ENCODE measurements around the gene PTPRM. TPM values are rescaled to one million over a fixed set of nuclear protein-coding genes. Genes with fewer than 3 reads are reported as not detected.

The PTPRM gene
- polyA plus RNA-seq, 3 donors, result 0.04 to 2.1 (median 0.66) TPM

DNA sequence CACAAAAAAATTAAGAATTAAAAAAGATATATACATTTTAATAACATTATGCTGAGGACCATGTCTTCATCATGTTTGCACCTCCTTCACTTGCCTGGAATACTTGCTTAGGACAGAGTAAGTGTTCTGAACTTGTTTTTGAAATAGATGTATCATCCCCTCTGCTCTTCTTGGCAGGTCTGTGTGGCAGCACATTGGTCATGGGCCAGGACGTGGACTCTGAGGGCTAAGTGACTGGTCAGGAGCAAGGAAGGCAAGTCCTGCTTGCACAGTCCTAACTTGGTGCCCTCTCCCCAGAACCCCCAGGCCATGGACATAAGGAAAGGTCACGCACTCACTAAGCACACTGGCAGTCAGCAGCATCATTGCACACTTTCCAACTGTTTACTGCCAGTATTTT, 95.8 kb downstream of the PTPRM start:
- Mint-ChIP-seq H3K36me3 (no peaks in the 10 kb centered on the region), H3K4me3 (no peak overlapping the region), H3K4me1 (no peaks in the 10 kb centered on the region), H3K27me3 (ENCODE audit: low read depth in 3 of 3) (peaks cover 0 to 2% (median 0%) of the 10 kb centered on the region in 3 donors), H3K27ac (no peak overlapping the region), H3K9me3 (peaks cover 0 to 4% (median 0%) of the 10 kb centered on the region in 7 donors)
- TF ChIP-seq, protein P1, sequence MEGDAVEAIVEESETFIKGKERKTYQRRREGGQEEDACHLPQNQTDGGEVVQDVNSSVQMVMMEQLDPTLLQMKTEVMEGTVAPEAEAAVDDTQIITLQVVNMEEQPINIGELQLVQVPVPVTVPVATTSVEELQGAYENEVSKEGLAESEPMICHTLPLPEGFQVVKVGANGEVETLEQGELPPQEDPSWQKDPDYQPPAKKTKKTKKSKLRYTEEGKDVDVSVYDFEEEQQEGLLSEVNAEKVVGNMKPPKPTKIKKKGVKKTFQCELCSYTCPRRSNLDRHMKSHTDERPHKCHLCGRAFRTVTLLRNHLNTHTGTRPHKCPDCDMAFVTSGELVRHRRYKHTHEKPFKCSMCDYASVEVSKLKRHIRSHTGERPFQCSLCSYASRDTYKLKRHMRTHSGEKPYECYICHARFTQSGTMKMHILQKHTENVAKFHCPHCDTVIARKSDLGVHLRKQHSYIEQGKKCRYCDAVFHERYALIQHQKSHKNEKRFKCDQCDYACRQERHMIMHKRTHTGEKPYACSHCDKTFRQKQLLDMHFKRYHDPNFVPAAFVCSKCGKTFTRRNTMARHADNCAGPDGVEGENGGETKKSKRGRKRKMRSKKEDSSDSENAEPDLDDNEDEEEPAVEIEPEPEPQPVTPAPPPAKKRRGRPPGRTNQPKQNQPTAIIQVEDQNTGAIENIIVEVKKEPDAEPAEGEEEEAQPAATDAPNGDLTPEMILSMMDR (IDR thresholded peaks at IDR 0.05), result no peak
- WGBS (ENCODE audit: insufficient coverage), result 87% methylated on average over 2 of the region's 2 CpGs
- no peaks in the 10 kb centered on the region for H3K9me3 ChIP-seq (replicated peaks in 1 of 2; ENCODE audit: control insufficient read depth in 1 of 2, insufficient read depth in 1 of 2, low read length in 2 of 2)
- H2AFZ ChIP-seq (ENCODE audit: insufficient read depth, low read depth, low read length, poor library complexity, severe bottlenecking), result no peak overlapping the region
- H3K4me2 ChIP-seq (replicated peaks; ENCODE audit: extremely low read depth, low read length, poor library complexity, severe bottlenecking), result no peak overlapping the region
- H3K27me3 ChIP-seq (ENCODE audit: control insufficient read depth in 2 of 2, insufficient read depth in 2 of 2, low read length in 2 of 2), result no peaks in the 10 kb centered on the region
- intact Hi-C loops (cut with micrococcal nuclease), result no loop called here
- H3K4me3 ChIP-seq (replicated peaks in 1 of 3; ENCODE audit: low read depth in 2 of 3, low read length in 3 of 3), result no peak overlapping the region
- H3K9ac ChIP-seq (ENCODE audit: insufficient read depth, low read length, poor library complexity, severe bottlenecking), result no peak overlapping the region
- no peak overlapping the region for H3K27ac ChIP-seq (ENCODE audit: low read depth in 1 of 2, low read length in 2 of 2)
- H3K4me1 ChIP-seq (ENCODE audit: control insufficient read depth in 1 of 2, insufficient read depth in 2 of 2, low read length in 2 of 2), result no peaks in the 10 kb centered on the region
- no peaks in the 10 kb centered on the region for H3K36me3 ChIP-seq (replicated peaks in 1 of 2; ENCODE audit: control insufficient read depth in 1 of 2, insufficient read depth in 2 of 2, low read length in 2 of 2)
- H4K20me1 ChIP-seq (ENCODE audit: insufficient read depth, low read length), result no peaks in the 10 kb centered on the region
- DNase-seq, result no peak
- no peaks in the 10 kb centered on the region for H3K79me2 ChIP-seq (ENCODE audit: insufficient read depth, low read length)

DNA sequence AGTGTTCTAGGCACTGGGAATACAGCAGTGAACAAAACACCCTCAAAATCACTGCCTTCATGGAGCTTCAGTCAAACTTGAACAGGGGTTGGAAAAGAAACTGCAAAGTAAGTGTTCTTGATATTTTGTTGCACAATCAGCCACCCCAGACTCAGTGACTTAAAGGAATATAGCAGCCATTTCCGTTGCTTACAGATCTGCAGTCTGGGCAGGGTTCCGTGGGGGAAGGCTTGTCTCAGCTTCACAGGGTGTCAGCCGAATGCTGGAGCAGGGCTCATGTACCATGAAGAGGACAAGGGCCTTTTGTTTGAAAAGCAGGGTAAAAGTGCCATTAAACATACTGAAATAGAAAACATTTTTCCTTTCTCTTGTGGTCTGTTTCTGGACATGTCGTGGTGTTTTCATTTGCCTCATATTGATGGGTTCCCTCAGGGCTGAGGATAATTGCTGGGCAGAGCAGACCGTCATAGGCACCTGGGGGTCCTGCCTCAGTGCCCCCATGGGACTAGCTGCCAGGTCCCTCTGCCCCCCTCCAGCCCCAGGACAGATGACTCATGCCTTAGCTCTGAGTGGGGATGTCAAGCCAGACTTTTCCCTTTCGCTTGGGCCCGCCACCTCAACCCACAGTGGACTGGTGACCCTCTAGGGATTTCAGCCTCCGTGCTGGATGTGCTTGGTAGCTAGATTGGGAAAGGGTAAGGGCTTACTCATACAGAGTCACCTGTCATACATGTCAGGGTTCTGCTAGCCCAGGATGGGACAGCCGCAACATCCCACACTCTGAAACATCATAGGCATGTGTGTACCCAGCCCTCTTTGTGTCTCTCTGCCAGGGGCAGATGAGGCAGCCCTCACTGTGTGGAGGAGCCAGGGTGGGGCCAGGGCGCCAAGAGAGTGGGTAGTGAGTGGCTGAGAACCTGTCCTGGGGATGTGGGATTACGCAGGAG, 96.5 kb downstream of the PTPRM start:
- H3K4me2 ChIP-seq (replicated peaks; ENCODE audit: extremely low read depth, low read length, poor library complexity, severe bottlenecking), result no peak overlapping the region
- no peak overlapping the region for H3K27ac ChIP-seq (ENCODE audit: low read depth in 1 of 2, low read length in 2 of 2)
- Mint-ChIP-seq H3K4me1 (no peaks in the 10 kb centered on the region), H3K9me3 (peaks cover 0 to 4% (median 0%) of the 10 kb centered on the region in 7 donors), H3K36me3 (no peaks in the 10 kb centered on the region), H3K27me3 (ENCODE audit: low read depth in 3 of 3) (peaks cover 0 to 2% (median 0%) of the 10 kb centered on the region in 3 donors), H3K4me3 (no peak overlapping the region), H3K27ac (peak overlapping the region in 1 of 7 donors; percentile 8)
- no peaks in the 10 kb centered on the region for H3K4me1 ChIP-seq (ENCODE audit: control insufficient read depth in 1 of 2, insufficient read depth in 2 of 2, low read length in 2 of 2)
- no peak overlapping the region for H2AFZ ChIP-seq (ENCODE audit: insufficient read depth, low read depth, low read length, poor library complexity, severe bottlenecking)
- TF ChIP-seq, protein P1 (IDR thresholded peaks at IDR 0.05), result no peak
- H3K79me2 ChIP-seq (ENCODE audit: insufficient read depth, low read length), result no peaks in the 10 kb centered on the region
- intact Hi-C loops (cut with micrococcal nuclease), result no loop called here
- no peak overlapping the region for H3K4me3 ChIP-seq (replicated peaks in 1 of 3; ENCODE audit: low read depth in 2 of 3, low read length in 3 of 3)
- H3K36me3 ChIP-seq (replicated peaks in 1 of 2; ENCODE audit: control insufficient read depth in 1 of 2, insufficient read depth in 2 of 2, low read length in 2 of 2), result no peaks in the 10 kb centered on the region
- H3K27me3 ChIP-seq (ENCODE audit: control insufficient read depth in 2 of 2, insufficient read depth in 2 of 2, low read length in 2 of 2), result no peaks in the 10 kb centered on the region
- no peak for DNase-seq
- 100% methylated on average over 6 of the region's 11 CpGs for WGBS (ENCODE audit: insufficient coverage)
- no peak overlapping the region for H3K9ac ChIP-seq (ENCODE audit: insufficient read depth, low read length, poor library complexity, severe bottlenecking)
- no peaks in the 10 kb centered on the region for H3K9me3 ChIP-seq (replicated peaks in 1 of 2; ENCODE audit: control insufficient read depth in 1 of 2, insufficient read depth in 1 of 2, low read length in 2 of 2)
- H4K20me1 ChIP-seq (ENCODE audit: insufficient read depth, low read length), result no peaks in the 10 kb centered on the region
